Kidney (tissue), 22 donors: ENCODE measurements around the gene KRT222. TPM values are rescaled to one million over a fixed set of nuclear protein-coding genes. Genes with fewer than 3 reads are reported as not detected.

Experiments used
- DNase-seq, 5 donors: peaks; one replicate each; pipeline ENCODE4 v3.0.0-alpha.2; 2013 to 2020
- FAIRE-seq: peaks from 2 replicates; lab custom pipeline; 2012; peaks lifted over from hg19 to GRCh38; lab: Jason Lieb, UNC
- H3K27ac ChIP-seq, 2 donors: one replicate each; pipeline ENCODE4 v1.7.0; 2013; ENCODE audit warnings: low read depth in 2 of 2, low read length in 2 of 2, inconsistent platforms in 1 of 2
- H3K27me3 ChIP-seq: one replicate; pipeline ENCODE4 v1.7.1; 2013; ENCODE audit warnings: low read length, inconsistent platforms; ENCODE audit not compliant: control insufficient read depth, insufficient read depth
- H3K36me3 ChIP-seq, 3 donors: one replicate each; pipeline versions ENCODE4 v1.7.0 to v1.7.1; 2013; ENCODE audit warnings: low read length in 3 of 3, control low read depth in 1 of 3, inconsistent platforms in 1 of 3; ENCODE audit not compliant: insufficient read depth in 3 of 3, control insufficient read depth in 2 of 3
- H3K4me1 ChIP-seq, 3 donors: one replicate each; pipeline versions ENCODE4 v1.7.0 to v1.7.1; 2013; ENCODE audit warnings: low read length in 3 of 3, inconsistent platforms in 1 of 3, low read depth in 1 of 3; ENCODE audit not compliant: control insufficient read depth in 2 of 3, insufficient read depth in 2 of 3
- H3K4me3 ChIP-seq, 3 donors: one replicate each; pipeline versions ENCODE4 v1.7.0 to v1.8.1; 2013; ENCODE audit warnings: low read length in 3 of 3, control low read depth in 1 of 3, inconsistent platforms in 1 of 3
- H3K9ac ChIP-seq, 3 donors: one replicate each; pipeline versions ENCODE4 v1.7.0 to v1.7.1; 2013; ENCODE audit warnings: low read length in 3 of 3, control low read depth in 1 of 3, inconsistent platforms in 1 of 3
- H3K9me3 ChIP-seq, 3 donors: one replicate each; pipeline versions ENCODE4 v1.7.0 to v1.7.1; 2013; ENCODE audit warnings: low read length in 3 of 3, control low read depth in 1 of 3, inconsistent platforms in 1 of 3; ENCODE audit not compliant: control insufficient read depth in 2 of 3, insufficient read depth in 1 of 3
- CTCF ChIP-seq: IDR thresholded peaks from 3 replicates; pipeline ENCODE4 v1.5.1; 2012; ENCODE audit warnings: mild to moderate bottlenecking, moderate library complexity, borderline replicate concordance; ENCODE audit not compliant: insufficient read depth; ENCODE audit errors: extremely low read depth
- intact Hi-C: fragments of 100-400 bp; cut with DNase I; formaldehyde crosslinking; loops from one replicate; pipeline ENCODE4 v1.11.1; 2022
- long read RNA-seq, 10 donors: library from polyadenylated mRNA in 1 of 10; unstranded in 1 of 10; transcript quantifications; one replicate each; pipeline ENCODE4 v2.0.0 and lab custom pipeline, GENCODE V29; 2021 to 2026
- polyA plus RNA-seq: library from polyadenylated mRNA; stranded (reverse); fragments of 350-450 nt; fragmentation: Illumina TruSeq; extraction: RNeasy Lipid Tissue Mini Kit (QIAGEN cat#74804); gene quantifications from one replicate; pipeline ENCODE4 v1.2.3, GENCODE V29; 2014; ENCODE audit warnings: low read depth, low replicate concordance; ENCODE audit not compliant: insufficient read depth
- total RNA-seq: library from RNA; stranded (reverse); fragmentation: NEBNext Ultra II Directional; extraction: Animal tissue kit (Norgen Biotek cat#: 25700); gene quantifications from one replicate; pipeline ENCODE4 v1.2.1, GENCODE V29; 2021
- donor health status: control.
- donor health status: control.
- donor health status: control.
- donor health status: control.
- donor health status: control.
- donor health status: DM: yes; HTN: yes; CAD: no.
- donor health status: Normal renal cell carcinoma (clear cell type).

The KRT222 gene
- total RNA-seq: 6.6 TPM
- 1.2 TPM for polyA plus RNA-seq
- long read RNA-seq, donor 1: 0 reads
- long read RNA-seq, donor 2: 0 reads
- long read RNA-seq, donor 3: 0 reads
- long read RNA-seq, donor 4: 0 reads
- long read RNA-seq, donor 5: 0 reads
- long read RNA-seq, donor 6: 0 reads
- long read RNA-seq, donor 7, partial matches to known transcripts: 0 of 7 reads
- long read RNA-seq, donor 7, other reads (novel, unspliced or antisense): 0 of 7 reads
- long read RNA-seq, donor 8: 0 reads
- long read RNA-seq, donor 9: 0 reads
- long read RNA-seq, donor 10: 0 reads

GRCh38 chr17:40664582-40665333 lies at the start of gene KRT222:
Gene KRT222, minus strand, starts transcription at chr17:40665177. Its CDS starts 78 bp downstream, at chr17:40665099.
- no peaks in the 10 kb centered on the region for H3K4me1 ChIP-seq
- H3K27me3 ChIP-seq: peaks cover 3% of the 10 kb centered on the region
- intact Hi-C loops: no loop called here
- no peak within 1 kb of the TSS for H3K9ac ChIP-seq
- FAIRE-seq: no peak
- DNase-seq: no peak
- no peaks in the 10 kb centered on the region for H3K9me3 ChIP-seq
- peak within 1 kb of the TSS; percentile 37 to 63 (median 48) for H3K4me3 ChIP-seq
- TF ChIP-seq CTCF: no peak
- no peaks in the 10 kb centered on the region for H3K36me3 ChIP-seq
- H3K27ac ChIP-seq: no peak within 1 kb of the TSS

- Histone ChIP-seq H3K4me3 (no peak overlapping the region), H3K27me3 (no peaks in the 10 kb centered on the region), H3K4me1 (no peaks in the 10 kb centered on the region), H3K36me3 (no peaks in the 10 kb centered on the region), H3K27ac (no peak overlapping the region), H3K9ac (no peak overlapping the region), H3K9me3 (no peaks in the 10 kb centered on the region)
- intact Hi-C loops: no loop called here
- TF ChIP-seq CTCF: no peak
- no peak for FAIRE-seq
- no peak for DNase-seq
These were observed 49.5 kb upstream of the KRT222 start for GRCh38 chr17:40714473-40714872.

GRCh38 chr17:40707745-40708144 lies 42.8 kb upstream of the KRT222 start:
- no peak overlapping the region for H3K4me3 ChIP-seq
- no peak overlapping the region for H3K9ac ChIP-seq
- no peak for TF ChIP-seq CTCF
- H3K27ac ChIP-seq: no peak overlapping the region
- no peaks in the 10 kb centered on the region for H3K27me3 ChIP-seq
- DNase-seq (peak in 1 of 5 donors; percentile 76), FAIRE-seq (no peak)
- H3K4me1 ChIP-seq: no peaks in the 10 kb centered on the region
- H3K36me3 ChIP-seq: no peaks in the 10 kb centered on the region
- H3K9me3 ChIP-seq: no peaks in the 10 kb centered on the region
- intact Hi-C loops: no loop called here
